ENCODE results near the gene PBX3. TPM values are rescaled to one million over a fixed set of nuclear protein-coding genes. Genes with fewer than 3 reads are reported as not detected.

PBX3 gene
- polyA plus RNA-seq, 4 donors, result 2.5 to 14.4 (median 6.4) TPM

DNA sequence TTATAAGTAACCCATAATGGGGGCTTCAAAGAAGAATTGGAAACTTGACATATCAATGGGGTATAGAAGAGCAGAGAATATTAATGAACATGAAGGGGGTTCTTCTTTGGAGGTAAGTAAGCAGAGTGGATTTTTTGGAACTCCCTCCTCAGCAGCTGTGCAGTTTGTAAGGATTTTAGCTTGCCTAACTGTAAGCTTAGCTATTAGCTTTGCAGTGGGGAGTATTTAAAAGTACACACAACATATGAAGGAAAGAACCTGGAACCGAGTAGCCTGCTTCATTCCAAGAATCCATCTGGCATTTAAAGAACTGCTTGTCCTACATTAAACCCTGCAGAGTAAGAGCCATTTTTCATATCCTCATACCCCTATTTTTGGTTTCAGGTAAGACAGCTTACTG, 2.2 kb upstream of the PBX3 start:
- 29 to 50% (median 40%) methylated on average over 1 of the region's 1 CpG for WGBS, 3 donors
- Histone ChIP-seq H3K27me3 (ENCODE audit: control insufficient read depth in 3 of 3, insufficient read depth in 3 of 3, low read length in 3 of 3) (peaks cover 0 to 28% (median 0%) of the 10 kb centered on the region in 3 donors), H3K27ac (ENCODE audit: low read depth in 1 of 3, low read length in 2 of 3) (no peak overlapping the region), H3K36me3 (ENCODE audit: control insufficient read depth in 3 of 3, insufficient read depth in 2 of 3, low read depth in 1 of 3, low read length in 3 of 3) (no peaks in the 10 kb centered on the region), H3K4me3 (ENCODE audit: low read depth in 1 of 3, low read length in 3 of 3) (no peak overlapping the region), H3K9me3 (ENCODE audit: control insufficient read depth in 2 of 2, insufficient read depth in 1 of 2, low read depth in 1 of 2, low read length in 1 of 2) (no peaks in the 10 kb centered on the region), H3K4me1 (ENCODE audit: control insufficient read depth in 3 of 3, insufficient read depth in 2 of 3, low read depth in 1 of 3, low read length in 2 of 3) (peaks cover 3 to 8% (median 6%) of the 10 kb centered on the region in 3 donors)
- no peak for DNase-seq
- FAIRE-seq, result no peak

DNA sequence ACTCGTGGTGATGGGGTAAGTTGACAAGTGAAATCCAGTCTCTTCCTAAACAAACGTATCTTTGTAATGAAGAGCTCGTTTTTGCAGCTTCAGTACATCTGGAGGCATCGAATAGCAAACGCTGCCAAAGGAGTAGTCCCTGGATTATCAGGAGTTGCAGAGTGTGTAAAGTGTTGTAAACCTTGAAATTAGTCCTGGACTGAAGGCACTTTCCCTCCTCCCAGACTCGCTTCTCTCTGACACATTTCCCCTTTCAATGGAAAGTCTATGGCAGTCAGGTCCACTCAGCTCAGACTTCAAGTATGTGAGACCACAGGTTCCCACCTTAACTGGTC, 1.5 kb upstream of the PBX3 start:
- Histone ChIP-seq H3K4me1 (ENCODE audit: control insufficient read depth in 3 of 3, insufficient read depth in 2 of 3, low read depth in 1 of 3, low read length in 2 of 3) (peaks cover 3 to 8% (median 6%) of the 10 kb centered on the region in 3 donors), H3K36me3 (ENCODE audit: control insufficient read depth in 3 of 3, insufficient read depth in 2 of 3, low read depth in 1 of 3, low read length in 3 of 3) (no peaks in the 10 kb centered on the region), H3K27ac (ENCODE audit: low read depth in 1 of 3, low read length in 2 of 3) (peak overlapping the region in 2 of 3 donors; percentile 70 to 84), H3K27me3 (ENCODE audit: control insufficient read depth in 3 of 3, insufficient read depth in 3 of 3, low read length in 3 of 3) (peaks cover 0 to 28% (median 0%) of the 10 kb centered on the region in 3 donors), H3K9me3 (ENCODE audit: control insufficient read depth in 2 of 2, insufficient read depth in 1 of 2, low read depth in 1 of 2, low read length in 1 of 2) (no peaks in the 10 kb centered on the region), H3K4me3 (ENCODE audit: low read depth in 1 of 3, low read length in 3 of 3) (peak overlapping the region in 2 of 3 donors; percentile 58 to 66)
- FAIRE-seq, result no peak
- DNase-seq, result no peak
- WGBS, 3 donors, result 16 to 27% (median 20%) methylated on average over 6 of the region's 6 CpGs

DNA sequence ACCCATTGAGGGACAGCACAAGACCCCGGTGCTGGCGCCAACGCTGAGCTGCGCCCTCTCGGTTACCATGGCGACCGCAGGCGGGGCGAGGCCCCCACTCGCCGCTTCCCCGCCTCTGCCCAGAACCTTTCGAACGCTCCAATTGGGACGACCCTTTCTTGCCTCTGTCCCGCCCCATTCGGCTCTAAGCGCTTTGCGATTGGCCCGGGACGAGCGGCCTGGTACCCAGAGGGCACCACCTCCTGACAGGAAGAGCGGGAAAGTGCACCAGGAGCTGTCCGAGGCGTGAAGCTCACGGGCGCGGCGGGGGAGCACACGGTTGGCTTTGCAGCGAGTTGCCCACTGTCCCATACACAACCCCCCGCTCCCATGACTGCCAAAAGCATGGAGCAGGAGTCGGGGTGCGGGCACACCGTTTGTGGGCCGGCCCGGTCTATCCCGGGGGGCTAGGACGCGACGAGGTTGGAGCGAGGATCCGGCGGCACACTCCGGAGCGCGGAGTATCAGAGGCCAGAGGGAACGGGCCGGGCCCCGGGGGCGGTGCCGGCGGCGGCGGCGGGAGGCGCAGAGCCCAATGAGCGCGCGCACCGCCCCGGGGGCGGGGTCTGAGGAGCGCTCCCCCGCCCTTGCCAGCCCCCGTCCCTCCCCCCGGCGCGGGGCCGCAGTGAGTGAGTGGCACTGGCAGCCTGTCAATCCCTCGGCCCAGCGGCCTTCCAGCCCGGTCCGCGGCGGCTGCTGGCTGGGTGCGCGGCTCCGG, 978 bp upstream of the PBX3 start:
- Histone ChIP-seq H3K4me3 (ENCODE audit: low read depth in 1 of 3, low read length in 3 of 3) (peak overlapping the region; percentile 58 to 70 (median 66)), H3K27me3 (ENCODE audit: control insufficient read depth in 3 of 3, insufficient read depth in 3 of 3, low read length in 3 of 3) (peaks cover 0 to 28% (median 0%) of the 10 kb centered on the region in 3 donors), H3K36me3 (ENCODE audit: control insufficient read depth in 3 of 3, insufficient read depth in 2 of 3, low read depth in 1 of 3, low read length in 3 of 3) (no peaks in the 10 kb centered on the region), H3K27ac (ENCODE audit: low read depth in 1 of 3, low read length in 2 of 3) (peak overlapping the region; percentile 70 to 84 (median 76)), H3K9me3 (ENCODE audit: control insufficient read depth in 2 of 2, insufficient read depth in 1 of 2, low read depth in 1 of 2, low read length in 1 of 2) (no peaks in the 10 kb centered on the region), H3K4me1 (ENCODE audit: control insufficient read depth in 3 of 3, insufficient read depth in 2 of 3, low read depth in 1 of 3, low read length in 2 of 3) (peaks cover 3 to 8% (median 6%) of the 10 kb centered on the region in 3 donors)
- FAIRE-seq (no peak), DNase-seq (peak; percentile 94 to 95)
- 0 to 1% (median 0%) methylated on average over 41 to 79 of the region's 79 CpGs for WGBS, 3 donors

DNA sequence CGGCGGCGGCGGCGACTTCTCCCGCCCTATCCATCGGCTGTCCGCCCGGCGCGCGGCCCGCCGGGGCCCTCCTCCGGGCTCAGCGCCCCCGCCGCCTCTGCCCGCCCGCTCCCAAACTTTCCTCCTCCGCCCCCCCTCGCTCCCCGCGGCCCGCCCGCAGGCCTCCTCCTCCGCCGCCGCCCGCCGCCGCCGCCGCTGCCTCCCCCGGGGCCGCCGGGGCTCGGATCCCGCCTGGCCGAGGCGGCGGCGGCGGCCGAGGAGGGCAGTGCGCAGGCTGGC, 460 bp upstream of the PBX3 start:
- no peaks in the 10 kb centered on the region for H3K36me3 ChIP-seq (ENCODE audit: control insufficient read depth in 3 of 3, insufficient read depth in 2 of 3, low read depth in 1 of 3, low read length in 3 of 3)
- peak overlapping the region in 2 of 3 donors; percentile 66 to 70 for H3K4me3 ChIP-seq (ENCODE audit: low read depth in 1 of 3, low read length in 3 of 3)
- 0 to 1% (median 0%) methylated on average over 2 to 46 of the region's 46 CpGs for WGBS, 3 donors
- H3K9me3 ChIP-seq (ENCODE audit: control insufficient read depth in 2 of 2, insufficient read depth in 1 of 2, low read depth in 1 of 2, low read length in 1 of 2), result no peaks in the 10 kb centered on the region
- H3K4me1 ChIP-seq (ENCODE audit: control insufficient read depth in 3 of 3, insufficient read depth in 2 of 3, low read depth in 1 of 3, low read length in 2 of 3), result peaks cover 3 to 8% (median 6%) of the 10 kb centered on the region in 3 donors
- DNase-seq (no peak), FAIRE-seq (no peak)
- H3K27ac ChIP-seq (ENCODE audit: low read depth in 1 of 3, low read length in 2 of 3), result peak overlapping the region in 2 of 3 donors; percentile 73 to 76
- H3K27me3 ChIP-seq (ENCODE audit: control insufficient read depth in 3 of 3, insufficient read depth in 3 of 3, low read length in 3 of 3), result peaks cover 0 to 26% (median 0%) of the 10 kb centered on the region in 3 donors

DNA sequence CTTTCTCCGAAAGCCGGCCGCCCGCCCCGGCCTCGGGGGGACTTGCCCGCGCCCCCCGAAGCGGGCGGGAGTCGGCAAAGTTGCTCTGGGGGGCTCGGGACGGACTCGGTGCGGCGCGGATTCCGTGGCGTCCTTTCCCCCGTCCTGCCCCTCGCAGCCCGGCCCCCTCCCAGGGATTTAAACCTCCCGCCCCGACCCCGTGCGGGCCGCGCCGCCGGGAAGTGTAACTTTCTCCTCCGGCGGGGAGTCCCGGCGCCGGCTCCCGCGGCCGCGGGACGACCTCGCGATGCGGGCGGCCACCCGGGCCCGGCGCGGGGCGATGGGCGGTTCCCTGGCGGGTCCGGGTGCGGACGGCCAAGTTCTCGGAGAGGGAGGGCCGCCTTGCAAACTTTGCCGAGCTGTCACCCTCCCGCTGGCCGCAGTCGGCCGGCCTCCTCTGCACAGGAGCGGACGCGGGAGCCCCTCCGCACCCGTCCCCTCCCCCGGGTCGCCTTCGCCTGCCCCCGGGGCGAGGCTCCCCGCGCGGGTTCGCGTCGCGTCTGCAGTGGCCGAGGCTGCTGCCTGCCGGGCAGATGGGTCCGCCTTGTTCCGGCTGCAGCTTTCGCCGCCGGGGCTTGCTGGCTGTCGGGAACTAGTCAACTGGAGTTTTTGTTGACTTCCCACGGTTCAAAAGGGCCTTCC, 732 bp downstream of the PBX3 start:
- Histone ChIP-seq H3K4me1 (ENCODE audit: control insufficient read depth in 3 of 3, insufficient read depth in 2 of 3, low read depth in 1 of 3, low read length in 2 of 3) (peaks cover 3 to 8% (median 6%) of the 10 kb centered on the region in 3 donors), H3K27me3 (ENCODE audit: control insufficient read depth in 3 of 3, insufficient read depth in 3 of 3, low read length in 3 of 3) (peaks cover 0 to 23% (median 0%) of the 10 kb centered on the region in 3 donors), H3K9me3 (ENCODE audit: control insufficient read depth in 2 of 2, insufficient read depth in 1 of 2, low read depth in 1 of 2, low read length in 1 of 2) (no peaks in the 10 kb centered on the region), H3K4me3 (ENCODE audit: low read depth in 1 of 3, low read length in 3 of 3) (peak overlapping the region; percentile 66 to 70 (median 68)), H3K36me3 (ENCODE audit: control insufficient read depth in 3 of 3, insufficient read depth in 2 of 3, low read depth in 1 of 3, low read length in 3 of 3) (no peaks in the 10 kb centered on the region), H3K27ac (ENCODE audit: low read depth in 1 of 3, low read length in 2 of 3) (peak overlapping the region; percentile 10 to 78 (median 24))
- DNase-seq, result peak; percentile 32 to 53
- WGBS, 3 donors, result 0 to 1% (median 1%) methylated on average over 59 to 88 of the region's 88 CpGs
- no peak for FAIRE-seq

DNA sequence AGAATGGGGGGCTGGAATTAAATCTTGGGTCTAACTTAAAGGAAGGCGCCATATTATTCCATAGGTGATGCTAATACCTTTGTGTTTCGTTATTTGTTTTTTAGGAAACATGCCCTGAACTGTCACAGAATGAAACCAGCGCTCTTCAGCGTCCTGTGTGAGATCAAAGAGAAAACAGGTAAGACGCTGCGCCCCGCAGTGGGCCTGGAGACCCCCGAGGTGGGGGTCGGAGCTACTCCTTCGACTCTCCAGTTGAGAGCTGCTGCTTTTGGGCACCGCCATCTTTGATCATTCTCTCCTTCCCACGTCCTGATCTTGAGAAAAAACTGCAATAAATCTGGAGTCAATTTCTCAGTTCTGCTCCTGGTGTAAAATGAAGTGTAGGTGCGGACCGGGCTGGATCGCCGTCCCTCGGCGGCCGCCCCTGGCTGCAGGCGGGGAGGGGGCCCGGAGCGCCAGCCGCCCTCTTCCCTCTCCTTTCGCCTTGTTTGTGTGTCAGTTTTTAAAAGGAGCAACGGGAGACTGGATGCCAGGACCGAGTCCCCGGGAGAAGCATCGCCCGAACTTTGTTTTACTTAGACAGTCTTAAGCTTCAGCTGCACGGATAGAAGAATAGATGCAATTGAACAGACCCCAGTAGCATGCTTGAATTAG, 1.4 kb downstream of the PBX3 start:
- 20 to 41% (median 27%) methylated on average over 30 of the region's 30 CpGs for WGBS, 3 donors
- peaks cover 3 to 8% (median 6%) of the 10 kb centered on the region in 3 donors for H3K4me1 ChIP-seq (ENCODE audit: control insufficient read depth in 3 of 3, insufficient read depth in 2 of 3, low read depth in 1 of 3, low read length in 2 of 3)
- no peak for DNase-seq
- H3K9me3 ChIP-seq (ENCODE audit: control insufficient read depth in 2 of 2, insufficient read depth in 1 of 2, low read depth in 1 of 2, low read length in 1 of 2), result no peaks in the 10 kb centered on the region
- H3K27me3 ChIP-seq (ENCODE audit: control insufficient read depth in 3 of 3, insufficient read depth in 3 of 3, low read length in 3 of 3), result peaks cover 0 to 20% (median 0%) of the 10 kb centered on the region in 3 donors
- peak overlapping the region; percentile 66 to 70 (median 68) for H3K4me3 ChIP-seq (ENCODE audit: low read depth in 1 of 3, low read length in 3 of 3)
- FAIRE-seq, result no peak
- H3K27ac ChIP-seq (ENCODE audit: low read depth in 1 of 3, low read length in 2 of 3), result peak overlapping the region in 2 of 3 donors; percentile 10 to 78
- no peaks in the 10 kb centered on the region for H3K36me3 ChIP-seq (ENCODE audit: control insufficient read depth in 3 of 3, insufficient read depth in 2 of 3, low read depth in 1 of 3, low read length in 3 of 3)

DNA sequence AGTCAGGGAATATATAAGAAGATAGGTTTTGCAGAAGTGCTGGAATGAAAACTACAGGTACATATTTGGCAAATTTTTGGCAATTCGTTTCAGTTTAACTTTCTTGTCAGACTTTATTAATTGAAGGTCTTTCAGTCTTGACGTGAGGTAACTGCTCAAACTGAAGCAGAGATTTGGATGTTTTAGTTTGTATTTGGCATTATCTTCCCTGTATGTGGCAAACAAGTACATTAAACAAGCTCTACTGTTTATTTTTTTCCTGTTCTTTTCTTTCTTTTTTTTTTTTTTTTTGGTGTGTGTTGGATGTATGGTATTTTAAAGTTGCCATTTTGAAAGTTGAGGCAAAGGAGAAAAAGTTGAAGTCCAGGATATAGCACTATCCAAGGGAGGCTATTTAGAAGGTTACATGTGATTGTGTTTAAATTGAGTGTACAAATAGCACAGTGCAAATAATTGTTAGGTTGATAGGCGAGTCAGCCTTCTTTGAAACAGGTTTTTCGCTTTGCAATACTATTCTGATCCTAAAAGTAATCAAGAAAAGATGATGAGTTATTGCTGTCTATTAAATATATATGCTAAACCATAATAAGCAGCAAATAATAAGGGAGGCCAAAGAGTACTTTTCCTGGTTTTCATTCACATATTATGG, 2.2 kb downstream of the PBX3 start:
- no peak overlapping the region for H3K27ac ChIP-seq (ENCODE audit: low read depth in 1 of 3, low read length in 2 of 3)
- FAIRE-seq, result no peak
- H3K4me1 ChIP-seq (ENCODE audit: control insufficient read depth in 3 of 3, insufficient read depth in 2 of 3, low read depth in 1 of 3, low read length in 2 of 3), result peaks cover 3 to 8% (median 6%) of the 10 kb centered on the region in 3 donors
- DNase-seq, result no peak
- H3K36me3 ChIP-seq (ENCODE audit: control insufficient read depth in 3 of 3, insufficient read depth in 2 of 3, low read depth in 1 of 3, low read length in 3 of 3), result no peaks in the 10 kb centered on the region
- peak overlapping the region in 1 of 3 donors; percentile 68 for H3K4me3 ChIP-seq (ENCODE audit: low read depth in 1 of 3, low read length in 3 of 3)
- H3K27me3 ChIP-seq (ENCODE audit: control insufficient read depth in 3 of 3, insufficient read depth in 3 of 3, low read length in 3 of 3), result peaks cover 0 to 20% (median 0%) of the 10 kb centered on the region in 3 donors
- H3K9me3 ChIP-seq (ENCODE audit: control insufficient read depth in 2 of 2, insufficient read depth in 1 of 2, low read depth in 1 of 2, low read length in 1 of 2), result no peaks in the 10 kb centered on the region
- WGBS, 3 donors, result 77 to 88% (median 85%) methylated on average over 4 of the region's 4 CpGs

Measured in small intestine (tissue), 7 donors.